ENCODE measurements around the gene APOBEC3A. TPM values are rescaled to one million over a fixed set of nuclear protein-coding genes. Genes with fewer than 3 reads are reported as not detected.
"Not testable (repeated sequence)": the region's sequence is repeated elsewhere in the genome, so short reads cannot be mapped to it uniquely, and the experiment has no call there.

The APOBEC3A gene
- total RNA-seq, 1 donor from 2014 or later = not detected

- intact Hi-C loops (cut with DNase I) = no loop called here
- Histone ChIP-seq H3K9me3 (no peaks in the 10 kb centered on the region), H3K27me3 (no peaks in the 10 kb centered on the region), H3K27ac (no peak overlapping the region), H3K4me1 (no peaks in the 10 kb centered on the region), H3K4me3 (no peak overlapping the region), H3K36me3 (no peaks in the 10 kb centered on the region)
- TF ChIP-seq CTCF (IDR thresholded peaks at IDR 0.05) (no peak), POLR2AphosphoS5 (IDR thresholded peaks at IDR 0.05; ENCODE audit: insufficient read depth in 1 of 2, low read depth in 1 of 2) (no peak), POLR2A (IDR thresholded peaks at IDR 0.05) (no peak)
- peak in 1 of 2 donors; percentile 52 for DNase-seq (ENCODE audit: extremely low spot score in 2 of 2)
These were observed 40.1 kb downstream of the APOBEC3A start for GRCh38 chr22:38997518-38997917.

DNA sequence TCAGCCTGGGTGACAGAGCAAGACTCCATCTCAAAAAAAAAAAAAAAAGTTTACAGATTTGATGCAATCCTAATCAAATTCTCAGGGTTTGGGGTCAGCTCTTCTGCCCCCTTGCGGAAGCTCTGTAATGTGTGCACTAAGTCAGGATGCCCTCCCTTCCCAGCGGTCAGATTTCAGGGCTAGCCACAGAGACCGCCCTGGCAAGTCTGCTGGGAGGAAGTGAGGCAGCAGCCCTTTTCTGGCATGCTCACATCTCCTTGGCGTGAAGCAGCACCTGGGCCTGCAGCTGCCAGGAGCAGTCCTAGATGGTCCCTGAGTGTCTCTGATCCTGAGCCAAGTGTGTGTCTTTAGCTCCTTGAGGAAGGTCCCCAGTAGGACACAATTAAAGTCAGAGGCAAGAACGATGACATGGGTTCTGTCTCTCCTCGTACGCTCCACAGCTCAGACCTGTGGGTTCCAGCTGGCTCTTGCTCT is 45.8 kb downstream of the APOBEC3A start:
- H3K27me3 ChIP-seq = no peaks in the 10 kb centered on the region
- intact Hi-C loops (cut with DNase I) = loop anchor here (5.0 kb wide), 1 partner anchor 136 kb away; no protein-coding TSS in a partner anchor
- H3K4me3 ChIP-seq = no peak overlapping the region
- no peak overlapping the region for H3K27ac ChIP-seq
- H3K9me3 ChIP-seq = no peaks in the 10 kb centered on the region
- H3K4me1 ChIP-seq = peaks cover 4% of the 10 kb centered on the region
- DNase-seq (ENCODE audit: extremely low spot score in 2 of 2) = peak in 1 of 2 donors; percentile 96
- H3K36me3 ChIP-seq = no peaks in the 10 kb centered on the region
- TF ChIP-seq CTCF (IDR thresholded peaks at IDR 0.05) (peak; percentile 56 to 73 (median 57)), POLR2AphosphoS5 (IDR thresholded peaks at IDR 0.05; ENCODE audit: insufficient read depth in 1 of 2, low read depth in 1 of 2) (peak in 1 of 2 donors; percentile 34), POLR2A (IDR thresholded peaks at IDR 0.05) (no peak)

- TF ChIP-seq POLR2AphosphoS5 (IDR thresholded peaks at IDR 0.05; ENCODE audit: insufficient read depth in 1 of 2, low read depth in 1 of 2) (no peak), POLR2A (IDR thresholded peaks at IDR 0.05) (no peak), CTCF (IDR thresholded peaks at IDR 0.05) (no peak)
- Histone ChIP-seq H3K4me1 (peaks cover 4% of the 10 kb centered on the region), H3K36me3 (no peaks in the 10 kb centered on the region), H3K9me3 (no peaks in the 10 kb centered on the region), H3K27ac (no peak overlapping the region), H3K4me3 (no peak overlapping the region), H3K27me3 (no peaks in the 10 kb centered on the region)
- intact Hi-C loops (cut with DNase I) = no loop called here
- DNase-seq (ENCODE audit: extremely low spot score in 2 of 2) = no peak
These were observed 49.8 kb downstream of the APOBEC3A start for GRCh38 chr22:39007177-39007576.

DNA sequence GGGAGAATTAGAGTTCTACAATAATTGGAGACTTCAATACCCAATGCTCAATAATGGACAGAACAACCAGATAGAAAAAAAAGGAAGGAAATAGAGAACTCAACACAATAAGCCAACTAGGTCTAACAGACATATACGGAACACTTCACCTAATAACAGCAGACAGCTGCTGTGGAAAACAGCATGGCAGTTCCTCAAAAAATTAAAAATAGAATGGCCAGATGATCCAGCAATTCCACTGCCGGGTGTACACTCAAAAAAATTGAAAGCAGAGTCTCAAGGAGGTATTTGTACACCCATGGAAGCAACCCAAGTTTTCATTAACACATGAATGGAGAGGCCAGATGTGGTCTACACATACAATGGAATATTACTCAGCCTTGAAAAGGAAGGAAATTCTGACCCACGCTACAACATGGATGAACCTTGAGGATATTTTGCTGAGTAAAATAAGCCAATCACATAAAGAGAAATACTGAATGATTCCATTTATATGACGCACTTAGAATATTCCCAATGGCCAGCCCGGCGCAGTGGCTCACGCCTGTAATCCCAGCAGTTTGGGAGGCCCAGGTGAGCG is 51.0 kb downstream of the APOBEC3A start:
- H3K4me1 ChIP-seq; H3K27me3 ChIP-seq; DNase-seq (ENCODE audit: extremely low spot score in 2 of 2); H3K4me3 ChIP-seq; H3K27ac ChIP-seq; H3K9me3 ChIP-seq; H3K36me3 ChIP-seq; intact Hi-C loops (cut with DNase I): not testable (repeated sequence)

DNA sequence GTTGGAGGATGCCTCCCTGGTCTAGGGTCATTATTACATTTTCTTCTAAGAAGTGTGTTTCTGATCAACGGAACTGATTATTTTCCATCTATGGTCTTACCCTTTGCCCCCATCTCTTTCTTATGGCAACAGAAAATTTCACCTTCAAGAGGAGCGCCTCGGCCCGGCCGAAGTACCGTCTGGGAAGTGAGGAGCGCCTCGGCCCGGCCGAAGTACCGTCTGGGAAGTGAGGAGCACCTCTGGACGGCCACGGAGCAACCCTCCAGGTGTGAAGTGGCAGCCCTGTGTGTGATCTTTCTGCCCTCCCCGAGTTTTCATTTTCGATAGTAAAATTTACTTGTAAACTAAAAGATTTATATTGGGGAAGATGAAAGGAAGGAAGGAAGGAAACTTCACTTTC is 53.5 kb downstream of the APOBEC3A start:
- intact Hi-C loops (cut with DNase I) = loop anchor here (10.0 kb wide), 1 partner anchor 114 kb away; no protein-coding TSS in a partner anchor
- no peak overlapping the region for H3K27ac ChIP-seq

More for the DNA sequence above, 53.5 kb downstream of the APOBEC3A start:
- Histone ChIP-seq H3K9me3 (no peaks in the 10 kb centered on the region), H3K4me3 (no peak overlapping the region), H3K36me3 (no peaks in the 10 kb centered on the region), H3K4me1 (peaks cover 15% of the 10 kb centered on the region), H3K27me3 (no peaks in the 10 kb centered on the region)
- DNase-seq (ENCODE audit: extremely low spot score in 2 of 2) = no peak
- TF ChIP-seq POLR2A (IDR thresholded peaks at IDR 0.05) (no peak), POLR2AphosphoS5 (IDR thresholded peaks at IDR 0.05; ENCODE audit: insufficient read depth in 1 of 2, low read depth in 1 of 2) (no peak), CTCF (IDR thresholded peaks at IDR 0.05) (no peak)

Other genes starting within 250 kb of the APOBEC3A start
- 258 TPM for gene SUN2, start 201.6 kb upstream of the APOBEC3A start, total RNA-seq
- gene DNAL4, start 163.5 kb upstream of the APOBEC3A start, total RNA-seq = 14.7 TPM
- gene NPTXR, start 113.6 kb upstream of the APOBEC3A start, total RNA-seq = 9.3 TPM
- 31.7 TPM for gene CBX6, start 85.4 kb upstream of the APOBEC3A start, total RNA-seq
- gene APOBEC3B, start 24.7 kb downstream of the APOBEC3A start, total RNA-seq = not detected
- 16.2 TPM for gene APOBEC3C, start 56.6 kb downstream of the APOBEC3A start, total RNA-seq
- gene APOBEC3D, start 63.5 kb downstream of the APOBEC3A start, total RNA-seq = 5.2 TPM
- 2.7 TPM for gene APOBEC3F, start 83.3 kb downstream of the APOBEC3A start, total RNA-seq
- gene APOBEC3G, start 119.7 kb downstream of the APOBEC3A start, total RNA-seq = 8.3 TPM
- not detected for gene APOBEC3H, start 139.6 kb downstream of the APOBEC3A start, total RNA-seq
- 98.0 TPM for gene CBX7, start 195.1 kb downstream of the APOBEC3A start, total RNA-seq

Measured in vagina (tissue), 2 donors.